ENCODE data around the gene ZNF879. TPM values are rescaled to one million over a fixed set of nuclear protein-coding genes. Genes with fewer than 3 reads are reported as not detected.

Gene ZNF879
- total RNA-seq, 1 donor from 2014 or later, result 10.3 TPM

GRCh38 chr5:179055436-179055835, 31.8 kb downstream of the ZNF879 start:
- H3K4me1 Mint-ChIP-seq (ENCODE audit: low read depth), result no peaks in the 10 kb centered on the region
- H3K36me3 Mint-ChIP-seq (ENCODE audit: insufficient read depth), result peaks cover 3% of the 10 kb centered on the region
- no peak for DNase-seq (ENCODE audit: low spot score, unreplicated experiment)
- peaks cover 5% of the 10 kb centered on the region for H3K27me3 Mint-ChIP-seq
- peaks cover 37% of the 10 kb centered on the region for H3K9me3 Mint-ChIP-seq (ENCODE audit: low read depth)
- TF ChIP-seq CTCF (IDR thresholded peaks at IDR 0.05; ENCODE audit: unreplicated experiment), result no peak
- H3K4me3 Mint-ChIP-seq (ENCODE audit: low read depth), result no peak overlapping the region
- H3K27ac Mint-ChIP-seq, result no peak overlapping the region

- no peak for DNase-seq (ENCODE audit: low spot score, unreplicated experiment)
- no peak for TF ChIP-seq CTCF (IDR thresholded peaks at IDR 0.05; ENCODE audit: unreplicated experiment)
These were observed 32.2 kb downstream of the ZNF879 start for GRCh38 chr5:179055841-179056240.

GRCh38 chr5:179060116-179061008, 36.8 kb downstream of the ZNF879 start, which contains the start of gene ZNF354C:
Gene ZNF354C, plus strand, starts transcription at chr5:179060373. Its CDS starts 1,696 bp downstream, at chr5:179062069.
- Mint-ChIP-seq H3K9me3 (ENCODE audit: low read depth) (peaks cover 51% of the 10 kb centered on the region), H3K4me1 (ENCODE audit: low read depth) (no peaks in the 10 kb centered on the region), H3K4me3 (ENCODE audit: low read depth) (peak within 1 kb of the TSS; percentile 77), H3K27me3 (peaks cover 5% of the 10 kb centered on the region), H3K27ac (peak within 1 kb of the TSS; percentile 84), H3K36me3 (ENCODE audit: insufficient read depth) (peaks cover 38% of the 10 kb centered on the region)
- DNase-seq (ENCODE audit: low spot score, unreplicated experiment), result peak; percentile 62
- TF ChIP-seq CTCF (IDR thresholded peaks at IDR 0.05; ENCODE audit: unreplicated experiment), result no peak

More at GRCh38 chr5:179055841-179056240, 32.2 kb downstream of the ZNF879 start:
- Mint-ChIP-seq H3K36me3 (ENCODE audit: insufficient read depth) (peaks cover 3% of the 10 kb centered on the region), H3K27ac (no peak overlapping the region), H3K27me3 (peaks cover 5% of the 10 kb centered on the region), H3K4me3 (ENCODE audit: low read depth) (no peak overlapping the region), H3K9me3 (ENCODE audit: low read depth) (peaks cover 35% of the 10 kb centered on the region), H3K4me1 (ENCODE audit: low read depth) (no peaks in the 10 kb centered on the region)

GRCh38 chr5:179061025-179061424, 37.4 kb downstream of the ZNF879 start:
- peak overlapping the region; percentile 67 for H3K27ac Mint-ChIP-seq
- DNase-seq (ENCODE audit: low spot score, unreplicated experiment), result no peak
- H3K4me3 Mint-ChIP-seq (ENCODE audit: low read depth), result peak overlapping the region; percentile 77
- H3K36me3 Mint-ChIP-seq (ENCODE audit: insufficient read depth), result peaks cover 43% of the 10 kb centered on the region
- H3K9me3 Mint-ChIP-seq (ENCODE audit: low read depth), result peaks cover 50% of the 10 kb centered on the region
- no peaks in the 10 kb centered on the region for H3K4me1 Mint-ChIP-seq (ENCODE audit: low read depth)
- peaks cover 3% of the 10 kb centered on the region for H3K27me3 Mint-ChIP-seq
- no peak for TF ChIP-seq CTCF (IDR thresholded peaks at IDR 0.05; ENCODE audit: unreplicated experiment)

- H3K9me3 Mint-ChIP-seq (ENCODE audit: low read depth), result peaks cover 62% of the 10 kb centered on the region
- no peak overlapping the region for H3K4me3 Mint-ChIP-seq (ENCODE audit: low read depth)
These were observed 42.1 kb downstream of the ZNF879 start for GRCh38 chr5:179065703-179066102.

More at GRCh38 chr5:179065703-179066102, 42.1 kb downstream of the ZNF879 start:
- TF ChIP-seq CTCF (IDR thresholded peaks at IDR 0.05; ENCODE audit: unreplicated experiment), result no peak
- no peaks in the 10 kb centered on the region for H3K27me3 Mint-ChIP-seq
- no peaks in the 10 kb centered on the region for H3K4me1 Mint-ChIP-seq (ENCODE audit: low read depth)
- H3K36me3 Mint-ChIP-seq (ENCODE audit: insufficient read depth), result peaks cover 79% of the 10 kb centered on the region
- no peak for DNase-seq (ENCODE audit: low spot score, unreplicated experiment)
- H3K27ac Mint-ChIP-seq, result no peak overlapping the region

Measured in progenitor cell of endocrine pancreas (in vitro differentiated cells).